DOHH2 (cell line): ENCODE data around the gene MAGEA9B.

Experiments
- EZH2phosphoT487 ChIP-seq: fragments of 200-600 bp; sonication (generic); IDR thresholded peaks from 2 replicates; pipeline ENCODE4 v1.6.1; 2017; ENCODE audit warnings: borderline replicate concordance, mild to moderate bottlenecking, antibody characterized with exemption, low read length, moderate library complexity, mixed read lengths
- TF ChIP-seq, protein P1 (sequence below): fragments of 200-600 bp; sonication (generic); IDR thresholded peaks from one replicate; pipeline ENCODE4 v1.5.1; 2014; ENCODE audit warnings: antibody characterized with exemption, mild to moderate bottlenecking, low read depth, low read length; ENCODE audit not compliant: poor library complexity, severe bottlenecking

DNA sequence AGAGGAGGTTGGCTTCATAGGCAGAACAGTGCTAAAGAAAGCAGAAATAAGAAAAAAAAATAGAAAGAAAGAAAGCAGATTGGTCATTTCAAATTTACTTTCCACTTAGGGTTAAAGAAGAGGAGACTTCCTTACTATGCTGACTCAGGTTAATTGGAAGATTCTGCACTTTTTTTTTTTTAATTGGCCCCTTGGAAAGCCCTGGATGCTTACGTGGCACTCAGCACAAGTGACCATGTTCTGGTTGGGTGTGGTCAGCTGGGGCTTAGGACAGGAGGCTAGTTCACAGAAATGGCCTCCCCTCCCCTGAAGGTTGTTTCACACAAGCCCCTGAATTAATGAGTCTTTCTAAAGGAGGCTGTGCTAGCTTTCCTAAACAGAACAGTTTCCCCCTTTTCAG lies 14.5 kb downstream of the MAGEA9B start:
- TF ChIP-seq, protein P1, sequence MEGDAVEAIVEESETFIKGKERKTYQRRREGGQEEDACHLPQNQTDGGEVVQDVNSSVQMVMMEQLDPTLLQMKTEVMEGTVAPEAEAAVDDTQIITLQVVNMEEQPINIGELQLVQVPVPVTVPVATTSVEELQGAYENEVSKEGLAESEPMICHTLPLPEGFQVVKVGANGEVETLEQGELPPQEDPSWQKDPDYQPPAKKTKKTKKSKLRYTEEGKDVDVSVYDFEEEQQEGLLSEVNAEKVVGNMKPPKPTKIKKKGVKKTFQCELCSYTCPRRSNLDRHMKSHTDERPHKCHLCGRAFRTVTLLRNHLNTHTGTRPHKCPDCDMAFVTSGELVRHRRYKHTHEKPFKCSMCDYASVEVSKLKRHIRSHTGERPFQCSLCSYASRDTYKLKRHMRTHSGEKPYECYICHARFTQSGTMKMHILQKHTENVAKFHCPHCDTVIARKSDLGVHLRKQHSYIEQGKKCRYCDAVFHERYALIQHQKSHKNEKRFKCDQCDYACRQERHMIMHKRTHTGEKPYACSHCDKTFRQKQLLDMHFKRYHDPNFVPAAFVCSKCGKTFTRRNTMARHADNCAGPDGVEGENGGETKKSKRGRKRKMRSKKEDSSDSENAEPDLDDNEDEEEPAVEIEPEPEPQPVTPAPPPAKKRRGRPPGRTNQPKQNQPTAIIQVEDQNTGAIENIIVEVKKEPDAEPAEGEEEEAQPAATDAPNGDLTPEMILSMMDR: no peak
- TF ChIP-seq EZH2phosphoT487: no peak
